ENCODE results near the gene CHAF1B. TPM values are rescaled to one million over a fixed set of nuclear protein-coding genes. Genes with fewer than 3 reads are reported as not detected.
A peak's percentile ranks its signal among the peaks of the same experiment; 100 is the strongest.

CHAF1B gene
- total and polyA plus RNA-seq, 2 of the 8 experiments (the other 6 are each of a cell fraction or from before 2014, with no cell fraction given) = 11.8 to 23.1 TPM

GRCh38 chr21:36384885-36385232, 333 bp upstream of the CHAF1B start:
- Histone ChIP-seq H2BK20ac (ENCODE audit: low read length) (no peak overlapping the region), H2AK5ac (ENCODE audit: low read depth, low read length) (no peak overlapping the region), H4K20me1 (replicated peaks in 1 of 2; ENCODE audit: control insufficient read depth in 1 of 2, insufficient read depth in 2 of 2, low read length in 2 of 2) (no peaks in the 10 kb centered on the region), H3K79me2 (ENCODE audit: control insufficient read depth in 1 of 2, insufficient read depth in 2 of 2, low read length in 2 of 2) (no peaks in the 10 kb centered on the region), H3K79me1 (ENCODE audit: low read depth, low read length) (no peaks in the 10 kb centered on the region; the same call in 1 of the 2 replicates), H3K4ac (replicated peaks; ENCODE audit: insufficient read length, low read depth, low read length) (no peak overlapping the region), H3K36me3 (ENCODE audit: control insufficient read depth in 2 of 4, insufficient read depth in 4 of 4, low read length in 3 of 4) (peaks cover 0 to 8% (median 0%) of the 10 kb centered on the region in 4 experiments; a peak in 2 of 8 replicates), H2BK15ac (ENCODE audit: low read length) (no peak overlapping the region), H3K9ac (replicated peaks in 1 of 4; ENCODE audit: extremely low read depth in 1 of 4, low read depth in 3 of 4, low read length in 3 of 4) (no peak overlapping the region), H3K56ac (replicated peaks; ENCODE audit: insufficient read length, low read depth, low read length) (no peak overlapping the region), H2BK5ac (ENCODE audit: low read depth, low read length) (no peak overlapping the region), H3K18ac (ENCODE audit: extremely low read depth, low read length) (no peak overlapping the region), H3K27me3 (replicated peaks in 1 of 4; ENCODE audit: control insufficient read depth in 3 of 4, extremely low read depth in 1 of 4, insufficient read depth in 3 of 4, low read length in 3 of 4) (no peaks in the 10 kb centered on the region), H3K4me1 (replicated peaks in 1 of 4; ENCODE audit: control insufficient read depth in 3 of 4, insufficient read depth in 4 of 4, low read length in 3 of 4) (peaks cover 0 to 9% (median 4%) of the 10 kb centered on the region in 4 experiments; a peak in 3 of 7 replicates), H2AFZ (ENCODE audit: low read length) (peak overlapping the region; percentile 55), H2BK120ac (replicated peaks; ENCODE audit: low read depth, low read length) (no peak overlapping the region), H3K9me3 (ENCODE audit: insufficient read depth in 2 of 2, low read depth in 1 of 2, low read length in 1 of 2) (no peaks in the 10 kb centered on the region), H3K23me2 (ENCODE audit: low read depth, low read length) (no peaks in the 10 kb centered on the region; the same call in 1 of the 2 replicates), H3K4me2 (ENCODE audit: insufficient read depth in 1 of 2, low read depth in 2 of 2, low read length in 2 of 2) (peak overlapping the region; percentile 15 to 71; a peak in 3 of 4 replicates), H3K14ac (ENCODE audit: insufficient read length) (no peak overlapping the region), H4K8ac (ENCODE audit: extremely low read depth, insufficient read depth, low read length) (no peak overlapping the region), H4K5ac (ENCODE audit: insufficient read length, low read depth, low read length) (no peak overlapping the region), H3K27ac (ENCODE audit: low read depth, low read length) (no peak overlapping the region), H2BK12ac (ENCODE audit: low read depth, low read length) (no peak overlapping the region), H4K91ac (replicated peaks; ENCODE audit: insufficient read length, low read length) (no peak overlapping the region), H3K4me3 (ENCODE audit: extremely low read depth in 1 of 4, insufficient read depth in 2 of 4, low read depth in 3 of 4, low read length in 4 of 4) (peak overlapping the region in 2 of 4 experiments; percentile 30 to 99; a peak in 5 of 8 replicates), H3K23ac (ENCODE audit: insufficient read length) (no peak overlapping the region)
- WGBS, 2 experiments (ENCODE audit: extremely low coverage in 1 of 2, insufficient coverage in 1 of 2, insufficient read length in 1 of 2, insufficient replicate concordance in 2 of 2, low coverage in 1 of 2, low lambda C conversion rate in 2 of 2, missing lambda C conversion rate in 1 of 2) = 54% methylated on average over 8 of the region's 8 CpGs; no CpG with 5 or more reads in 1 of the 2 experiments
- TF ChIP-seq PHF8 (conservative IDR thresholded peaks at IDR 0.05; ENCODE audit: low read depth, low read length) (no peak), CHD1 (IDR thresholded peaks at IDR 0.05; ENCODE audit: low read depth, low read length) (no peak), RFX5 (IDR thresholded peaks at IDR 0.05; ENCODE audit: borderline replicate concordance, low read depth, low read length) (no peak), CEBPB (IDR thresholded peaks at IDR 0.05; ENCODE audit: low read depth, low read length) (no peak), NANOG (IDR thresholded peaks at IDR 0.05; ENCODE audit: insufficient read depth, low read depth, low read length, poor library complexity, severe bottlenecking) (no peak), MAFK (IDR thresholded peaks at IDR 0.05; ENCODE audit: low read depth, low read length) (no peak), SUZ12 (IDR thresholded peaks at IDR 0.05; ENCODE audit: low read length) (no peak), HDAC6 (IDR thresholded peaks at IDR 0.05; ENCODE audit: low read depth, low read length) (no peak), POU5F1 (IDR thresholded peaks at IDR 0.05; ENCODE audit: low read depth, low read length) (no peak), SP1 (IDR thresholded peaks at IDR 0.05; ENCODE audit: low read depth, low read length) (no peak), CHD2 (IDR thresholded peaks at IDR 0.05; ENCODE audit: low read length) (no peak), BCL11A (IDR thresholded peaks at IDR 0.05; ENCODE audit: low read depth in 2 of 2, low read length in 2 of 2) (no peak), NRF1 (IDR thresholded peaks at IDR 0.05; ENCODE audit: low read depth, low read length) (no peak), BACH1 (IDR thresholded peaks at IDR 0.05; ENCODE audit: low read length) (no peak)
- FAIRE-seq = no peak
- DNase-seq (ENCODE audit: low read depth in 1 of 2, low spot score in 2 of 2) = no peak
- POLR2A ChIA-PET (ENCODE audit: partially characterized antibody) = interaction anchor here (0.8 to 1.7 kb wide), 4 partner anchors 8 to 229 kb away, joined by 3 to 5 read pairs (median 4); partner anchors contain the start of gene MORC3
- CTCF ChIA-PET (ENCODE audit: partially characterized antibody) = no interaction called here

Data from H1 (cell line).